Gastrocnemius medialis (tissue), 4 donors: ENCODE data around the gene UTP11.
A peak's percentile ranks its signal among the peaks of the same experiment; 100 is the strongest.

ENCODE experiments used
- CTCF ChIP-seq, 5 experiments: fragments of 450-650 bp in 3 of 5; fragments of 200-600 bp in 2 of 5; sonication (generic) in 2 of 5; IDR thresholded peaks in 4 of 5; conservative IDR thresholded peaks in 1 of 5; 1 replicate in 4 of 5; 2 replicates in 1 of 5; pipeline ENCODE4 v1.5.1; 2016 to 2019; ENCODE audit warnings: antibody characterized with exemption in 5 of 5, mild to moderate bottlenecking in 3 of 5, moderate library complexity in 3 of 5
- POLR2A ChIP-seq, 2 donors: fragments of 450-650 bp; IDR thresholded peaks; one replicate each; pipeline ENCODE4 v1.6.1; 2017; ENCODE audit warnings: antibody characterized with exemption in 2 of 2, mild to moderate bottlenecking in 2 of 2, moderate library complexity in 2 of 2

- peak in 2 of 5 experiments; percentile 33 to 38 for TF ChIP-seq CTCF (IDR thresholded peaks at IDR 0.05 in 4 of 5, conservative IDR thresholded peaks at IDR 0.05 in 1 of 5)
- no peak for TF ChIP-seq POLR2A (IDR thresholded peaks at IDR 0.05)
Measured at GRCh38 chr1:37998913-37999429, 13.6 kb upstream of the UTP11 start.
